GM21381 (cell line): Measurements from ENCODE around the gene GPSM1.

Source experiments
- ATAC-seq: cut with Tn5 transposase; IDR thresholded peaks from one replicate; pipeline ENCODE4 v1.9.1; 2021; ENCODE audit warnings: mild to moderate bottlenecking, moderate library complexity; ENCODE audit not compliant: unreplicated experiment

GPSM1 gene

DNA sequence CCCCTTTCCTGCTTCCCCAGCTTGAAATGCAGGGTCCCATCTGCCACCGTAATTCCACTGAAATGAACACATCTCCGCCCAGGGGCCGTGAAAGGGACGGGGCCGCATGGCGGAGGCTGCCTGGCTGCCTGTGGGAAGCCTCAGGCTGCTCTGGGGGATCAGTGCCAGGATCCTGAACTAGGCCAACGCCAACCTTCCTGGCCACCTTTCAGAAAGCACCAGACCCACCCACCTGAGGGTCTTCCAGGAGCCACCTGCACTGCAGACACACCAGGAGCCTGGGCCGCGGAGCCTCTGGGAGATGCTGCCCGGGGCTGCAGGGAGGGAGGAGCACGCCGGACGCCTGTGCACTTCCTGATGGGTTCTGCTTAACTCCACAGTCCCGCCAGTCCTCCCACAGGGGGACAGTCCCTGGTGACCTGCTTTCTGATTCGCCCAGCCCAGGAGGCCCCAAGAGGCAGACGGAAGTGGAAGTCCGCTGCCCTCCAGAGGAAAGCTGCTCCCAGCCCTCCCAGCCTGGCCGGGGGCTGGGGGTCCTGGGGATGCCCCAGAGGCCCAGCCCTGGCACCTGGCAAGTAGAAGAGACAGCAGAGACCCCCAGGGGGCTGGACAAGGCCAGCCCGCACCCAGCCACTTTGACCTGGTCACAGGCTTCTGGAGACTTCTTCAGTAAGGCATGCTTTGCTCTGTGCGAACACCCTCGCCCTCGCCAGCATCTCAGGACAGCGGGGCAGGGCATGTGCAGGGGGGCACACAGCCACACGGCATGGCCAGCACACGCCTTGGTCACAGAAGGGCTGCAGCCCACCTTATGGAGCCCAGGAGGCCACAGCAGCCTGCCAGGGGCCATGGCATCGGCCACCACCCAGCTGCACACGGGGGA, 46.2 kb downstream of the GPSM1 start, which contains the start of gene CARD9:
Gene CARD9 (minus strand): TSS at position 370 of the 883 bp plus-strand sequence. CDS start 1,591 bp downstream, outside the sequence.
- no peak for ATAC-seq

DNA sequence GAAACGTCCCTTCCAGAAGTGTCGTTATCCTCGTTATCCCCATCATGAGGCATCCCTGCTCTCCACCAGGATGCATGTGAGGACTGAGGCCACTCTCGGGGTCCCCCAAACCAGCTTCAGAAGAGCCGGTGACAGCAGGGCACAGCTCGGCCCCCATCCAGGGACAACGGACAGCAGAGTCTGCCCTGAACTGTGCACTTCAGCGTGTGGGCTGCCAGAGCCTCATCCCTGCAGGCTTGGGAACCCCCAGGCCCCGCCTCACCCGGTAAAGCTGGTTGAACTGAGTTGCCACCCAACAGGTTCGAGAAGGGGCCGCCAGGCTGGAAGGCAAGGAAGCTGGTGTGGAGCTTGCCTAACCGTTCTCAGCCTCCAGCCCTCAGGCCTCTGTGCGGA, 46.8 kb downstream of the GPSM1 start:
- ATAC-seq = no peak

DNA sequence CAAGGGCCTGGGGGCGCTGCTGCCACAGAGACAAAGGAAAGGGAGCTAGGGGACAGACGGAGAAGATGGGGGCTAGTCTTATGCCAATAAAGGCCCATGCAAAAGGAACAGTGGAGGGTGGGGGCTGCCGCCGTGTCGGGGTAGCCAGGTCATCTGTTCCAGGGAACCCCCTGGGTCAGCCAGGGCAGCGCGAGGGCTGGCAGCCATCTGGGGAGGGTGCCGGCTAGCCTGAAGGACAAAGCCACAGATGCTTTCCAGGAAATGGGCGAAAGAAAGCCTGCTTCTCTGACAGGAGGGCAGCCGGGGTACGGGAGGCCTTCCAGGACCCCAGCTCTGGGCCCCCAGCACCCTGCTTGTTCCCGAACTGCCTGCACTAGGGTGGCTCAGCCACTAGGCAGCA, 47.8 kb downstream of the GPSM1 start:
- ATAC-seq = no peak

DNA sequence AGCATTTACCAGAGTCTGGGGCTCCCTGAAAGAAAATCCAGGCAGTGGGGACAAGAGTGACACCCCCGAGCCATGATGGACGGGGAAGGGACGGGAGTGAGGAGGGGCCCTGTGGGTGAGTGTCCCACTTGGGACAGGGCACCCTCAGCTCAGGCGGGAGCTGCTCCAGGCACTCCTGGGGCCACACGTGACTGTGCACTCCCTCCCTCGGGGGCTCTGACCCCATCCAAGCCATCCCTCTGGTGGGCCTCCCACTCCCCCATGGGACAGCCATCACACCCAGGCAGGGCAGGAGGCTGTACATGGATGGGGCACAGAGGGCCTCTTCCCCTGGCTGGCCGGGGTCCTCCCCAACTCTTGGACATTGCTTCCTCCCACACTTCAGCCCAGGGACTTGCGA, 49.1 kb downstream of the GPSM1 start:
- ATAC-seq = no peak

DNA sequence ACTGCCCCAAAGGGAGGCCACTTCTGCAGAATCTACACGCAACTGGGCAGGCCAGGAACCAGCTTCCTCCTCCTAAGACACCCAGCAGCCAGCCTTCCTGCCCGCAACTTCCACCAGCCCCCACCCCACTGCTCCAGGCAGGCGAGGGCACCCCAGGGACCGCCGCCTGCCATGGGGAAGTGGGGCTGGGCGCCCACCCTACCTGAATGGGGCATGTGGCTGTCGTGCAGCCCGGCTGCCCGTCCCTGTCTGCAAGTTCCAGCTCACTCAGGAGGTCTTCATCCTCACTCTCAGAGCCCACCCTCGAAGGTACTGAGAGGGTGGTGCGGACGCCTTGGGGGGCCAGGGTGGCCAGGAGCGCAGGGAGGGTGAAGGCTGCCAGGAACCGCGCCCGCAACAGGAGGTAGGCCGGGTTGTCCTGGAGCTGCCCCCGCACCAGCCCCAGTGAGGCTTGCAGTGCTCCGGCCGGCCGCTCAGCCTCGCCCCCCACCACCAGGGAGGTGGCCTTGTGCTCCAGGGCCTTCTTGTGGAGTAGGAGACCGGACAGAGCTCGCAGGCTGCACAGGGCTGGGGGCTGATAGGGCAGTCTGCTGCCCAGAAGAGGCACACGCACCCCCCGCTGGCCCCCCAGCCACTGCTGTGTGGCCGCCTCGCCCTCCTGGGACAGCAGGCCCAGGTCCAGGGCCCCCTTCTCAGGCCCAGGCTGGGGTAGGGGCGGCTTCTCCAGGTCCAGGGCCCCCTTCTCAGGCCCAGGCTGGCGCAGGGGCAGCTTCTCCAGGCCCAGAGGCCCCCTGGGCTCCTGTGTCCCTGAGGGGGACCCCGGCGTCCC, 50.2 kb downstream of the GPSM1 start:
- no peak for ATAC-seq

DNA sequence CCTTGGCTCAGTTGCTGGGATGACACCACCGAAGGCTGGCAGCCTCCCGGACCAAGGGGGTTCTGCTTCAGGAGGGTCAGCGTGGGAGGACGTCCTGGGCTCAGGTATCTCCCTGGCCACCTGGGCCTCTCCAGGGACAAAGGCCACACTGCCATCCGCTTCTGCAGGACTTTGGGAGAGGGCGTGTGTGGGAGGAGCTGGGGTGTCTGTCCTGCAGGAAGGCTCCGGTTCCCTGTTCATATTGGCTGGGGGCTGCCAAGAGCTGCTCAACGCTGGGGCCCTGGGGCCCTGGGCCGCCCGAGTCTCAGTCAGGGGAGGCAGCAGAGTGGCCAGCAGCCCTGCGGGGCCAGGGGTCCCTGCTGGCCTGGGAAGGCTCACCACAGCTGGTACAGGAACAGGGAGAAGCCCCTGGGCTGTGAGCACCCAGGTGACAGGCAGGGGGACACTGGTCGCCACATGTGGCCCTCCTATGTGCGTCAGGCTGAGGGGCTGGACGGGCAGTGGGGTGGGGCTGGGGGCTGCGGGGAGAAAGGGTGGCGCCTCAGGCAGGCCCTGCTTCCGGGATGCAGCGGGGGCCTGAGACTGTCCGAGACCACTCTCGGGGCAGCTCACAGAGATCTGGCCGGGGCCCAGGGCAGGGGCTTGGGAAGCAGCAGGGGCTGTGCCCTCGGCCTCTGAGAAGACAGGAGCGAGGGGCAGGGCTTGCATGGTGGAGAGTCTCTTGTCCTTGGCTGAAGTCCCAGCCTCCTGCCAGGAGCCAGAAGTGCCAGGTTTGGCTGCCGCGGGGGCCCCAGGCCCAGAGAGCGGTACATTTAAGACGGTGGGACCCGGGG, 51.0 kb downstream of the GPSM1 start:
- ATAC-seq = no peak

DNA sequence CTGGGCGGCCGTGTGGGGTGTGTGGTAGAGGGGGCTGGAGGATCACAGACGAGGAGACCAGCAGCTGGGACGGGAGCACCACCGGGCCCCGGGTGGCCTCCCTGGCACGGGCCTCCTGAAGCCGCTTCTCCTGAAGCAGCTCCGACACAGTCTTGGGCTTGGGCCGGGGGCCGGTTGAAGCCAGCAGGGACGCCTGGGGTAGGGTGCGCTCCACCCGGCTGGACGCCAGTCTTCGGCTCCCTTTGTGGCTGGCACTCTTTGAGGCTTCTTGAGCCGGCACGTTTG, 51.6 kb downstream of the GPSM1 start:
- no peak for ATAC-seq

DNA sequence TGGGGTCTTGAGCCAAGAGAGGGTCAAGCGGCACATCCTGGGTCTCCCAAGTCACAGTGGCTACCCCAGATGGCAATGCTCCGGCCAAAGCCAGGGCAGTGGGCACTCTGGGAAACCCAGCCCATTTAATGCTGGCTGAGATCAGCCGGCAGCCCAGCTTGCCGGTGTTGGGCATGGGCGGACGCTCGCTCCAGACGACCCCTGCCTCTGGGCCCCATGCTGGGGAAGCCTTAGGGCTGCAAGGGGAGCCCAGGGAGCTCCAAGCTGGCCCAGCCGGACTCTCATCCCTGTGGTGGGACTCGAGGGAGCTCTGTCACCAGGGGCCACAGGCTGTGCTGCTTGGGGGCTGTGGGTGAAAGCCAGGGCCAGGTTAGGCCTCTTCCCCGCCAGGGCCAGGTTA, 52.1 kb downstream of the GPSM1 start:
- ATAC-seq = no peak

DNA sequence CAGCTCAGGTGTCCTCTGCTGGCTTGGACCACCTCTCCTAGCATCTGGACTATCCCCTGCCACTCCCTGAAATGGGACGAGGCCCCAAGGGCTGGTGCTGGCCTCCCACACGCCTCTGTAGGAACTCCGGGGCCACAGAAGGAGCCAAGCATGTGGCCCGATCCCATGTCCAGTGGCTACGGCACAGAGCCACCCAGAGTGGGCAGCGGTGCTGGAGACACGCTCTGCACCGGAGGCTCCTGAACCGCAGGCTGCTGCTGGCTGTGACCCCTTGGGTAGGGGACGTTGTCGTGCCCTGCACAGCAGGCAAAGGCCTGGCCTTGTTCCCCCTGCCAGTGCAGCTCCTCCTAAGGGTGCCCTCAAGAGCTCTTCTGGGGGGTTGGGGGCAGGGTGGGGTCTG, 52.6 kb downstream of the GPSM1 start:
- ATAC-seq = no peak

DNA sequence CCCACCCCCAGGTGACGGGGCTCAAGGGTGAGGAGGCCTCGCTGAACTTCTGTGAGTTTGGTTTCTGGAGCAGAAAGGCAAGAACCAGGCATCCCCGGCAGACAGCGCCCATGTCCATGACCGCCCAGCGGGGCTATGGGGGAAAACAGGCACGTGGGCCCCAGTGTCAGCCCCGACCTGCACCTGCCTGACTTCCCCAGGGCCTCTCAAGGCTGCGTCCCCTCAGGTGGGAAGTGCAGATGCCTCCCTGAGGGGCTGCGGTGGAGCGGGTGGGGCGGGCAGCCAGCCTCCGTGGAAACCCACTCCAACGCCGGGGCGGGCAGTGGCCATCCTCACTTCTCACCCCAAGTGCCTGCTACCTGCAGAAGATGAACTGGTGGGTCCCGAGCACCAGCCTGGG, 53.0 kb downstream of the GPSM1 start:
- no peak for ATAC-seq

DNA sequence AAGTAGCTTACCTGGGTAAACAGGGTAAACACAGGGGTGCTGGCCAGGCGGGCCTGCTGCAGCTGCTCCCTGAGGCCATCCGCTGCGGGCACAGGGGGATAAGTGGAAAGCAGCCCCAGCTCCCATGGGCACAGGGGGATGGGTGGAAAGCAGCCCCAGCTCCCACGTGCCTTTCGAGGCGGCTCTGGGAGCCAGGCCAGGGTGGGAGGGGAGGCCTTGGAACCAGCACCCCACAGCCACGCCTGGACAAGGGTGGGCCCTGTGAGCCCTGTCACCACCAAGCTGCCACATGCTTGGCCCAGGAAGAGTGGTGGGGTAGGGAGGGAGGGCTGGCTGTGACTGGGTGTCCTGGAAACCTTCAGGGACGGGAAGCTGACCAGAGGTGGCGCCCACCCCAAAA, 54.0 kb downstream of the GPSM1 start:
- ATAC-seq = no peak

DNA sequence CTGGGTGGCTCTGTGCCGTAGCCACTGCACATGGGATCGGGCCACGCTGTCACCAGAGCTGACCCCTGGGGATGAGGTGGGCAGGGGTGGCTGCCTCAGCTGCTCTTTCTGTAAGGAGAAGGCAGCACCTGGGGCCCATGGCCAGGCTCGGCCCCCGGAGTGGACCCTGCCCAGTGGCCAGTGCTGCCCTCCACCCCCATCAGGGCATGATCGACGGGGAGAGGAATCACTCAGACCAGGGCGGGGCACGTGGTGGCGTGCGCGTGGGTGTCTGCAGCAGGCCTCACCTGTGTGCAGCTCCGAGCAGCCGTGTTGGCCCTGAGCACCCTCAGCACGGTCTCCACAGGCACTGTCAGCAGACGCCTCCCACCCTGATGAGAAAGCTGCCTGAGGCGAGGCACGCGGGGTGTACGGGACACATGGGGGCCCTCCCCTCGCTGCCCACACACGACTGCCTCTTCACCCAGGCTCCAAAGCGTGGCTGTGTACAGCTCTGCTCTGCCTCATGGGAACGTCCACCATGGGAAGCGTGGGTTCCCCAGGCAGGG, 54.7 kb downstream of the GPSM1 start:
- ATAC-seq = no peak

DNA sequence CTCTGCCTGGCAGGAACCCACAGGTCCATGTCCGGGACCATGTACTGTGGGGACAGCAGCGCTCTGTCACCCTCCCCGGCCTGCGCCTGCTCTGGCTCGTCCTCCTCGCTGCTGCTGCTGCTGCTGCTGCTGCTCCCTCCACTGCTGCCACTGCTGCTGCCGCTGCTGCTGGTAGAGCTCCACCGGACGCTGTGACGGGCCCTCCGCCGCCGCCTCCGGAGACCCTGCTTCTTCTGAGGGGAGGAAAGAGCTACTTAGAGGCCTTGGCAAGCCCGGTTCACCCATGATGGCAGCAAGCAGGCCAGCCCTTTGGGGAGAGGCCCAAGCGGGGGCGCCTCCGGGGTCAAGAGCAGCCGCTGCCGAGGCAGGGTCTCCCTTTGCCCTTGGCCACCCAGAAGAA, 56.1 kb downstream of the GPSM1 start:
- ATAC-seq = no peak

DNA sequence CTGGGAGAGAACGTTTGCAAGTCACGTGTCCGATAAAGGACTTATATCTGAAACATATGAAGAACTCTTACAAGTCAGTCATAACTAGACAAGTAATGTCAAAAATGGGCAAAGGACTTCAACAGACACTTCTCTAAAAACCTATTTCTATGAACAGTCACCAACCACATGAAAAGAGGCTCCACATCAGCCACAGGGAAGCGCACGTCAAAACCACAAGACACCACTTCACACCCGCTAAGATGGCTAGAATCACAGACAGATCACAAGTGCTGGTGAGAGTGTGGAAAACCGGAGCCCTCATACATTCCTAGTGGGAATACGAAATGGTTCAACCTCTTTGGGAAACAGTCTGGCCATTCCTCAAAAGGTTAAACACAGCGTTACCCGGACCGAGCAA, 57.7 kb downstream of the GPSM1 start:
- no peak for ATAC-seq

DNA sequence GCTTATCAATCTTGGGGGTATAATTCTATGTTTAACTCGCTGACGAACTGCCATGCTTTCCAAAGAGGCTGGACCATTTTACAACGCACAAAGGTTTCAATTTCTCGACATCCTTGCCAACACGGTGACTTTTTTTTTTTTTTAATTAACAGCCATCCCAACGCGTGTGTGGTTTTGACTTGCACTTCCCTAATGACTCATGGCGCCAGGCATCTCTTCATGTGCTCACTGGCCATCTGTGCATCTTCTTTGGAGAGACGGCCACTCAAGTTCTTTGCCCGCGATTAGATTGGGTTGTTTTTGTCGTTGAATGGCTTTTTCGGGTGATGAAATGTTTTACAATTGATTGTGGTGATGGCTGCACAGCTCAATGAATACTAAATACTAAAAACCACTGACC, 58.7 kb downstream of the GPSM1 start:
- ATAC-seq = no peak

DNA sequence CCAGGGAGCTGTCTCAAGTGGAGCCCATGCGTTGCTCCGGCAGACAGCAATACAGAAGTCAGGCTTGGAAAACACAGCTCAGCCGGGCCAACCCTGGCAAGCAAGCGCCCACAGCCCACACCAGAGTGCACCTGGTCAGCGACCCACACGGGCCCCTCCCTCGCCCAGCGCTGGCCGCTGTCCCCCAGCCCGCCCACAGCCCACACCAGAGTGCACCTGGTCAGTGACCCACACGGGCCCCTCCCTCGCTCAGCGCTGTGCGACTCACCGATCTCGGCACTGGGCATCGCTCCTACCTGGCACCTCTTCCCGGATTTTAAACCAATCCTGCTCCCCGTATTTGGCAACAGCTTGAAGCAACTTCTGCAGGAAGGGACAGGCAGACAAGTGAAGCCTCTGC, 59.9 kb downstream of the GPSM1 start:
- ATAC-seq = no peak

DNA sequence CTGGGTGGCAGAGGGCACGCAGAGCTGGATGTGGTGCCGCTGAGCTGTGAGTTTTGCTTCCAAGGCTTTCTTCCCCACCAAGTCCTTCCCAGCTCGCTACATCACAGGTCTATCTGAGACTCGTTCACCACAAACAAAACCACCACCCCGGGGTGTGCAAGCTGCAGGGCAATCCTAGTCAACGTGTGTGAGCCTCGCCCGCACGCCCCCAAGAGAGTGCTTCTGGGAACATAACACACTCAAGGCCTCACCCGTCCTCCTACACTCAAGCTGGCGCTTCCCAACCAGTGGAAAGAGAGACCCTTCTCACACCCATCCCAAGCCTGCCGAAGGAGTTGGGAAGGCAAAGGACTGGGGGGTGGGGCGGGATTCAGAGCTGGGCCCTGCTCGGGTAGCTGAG, 62.1 kb downstream of the GPSM1 start:
- no peak for ATAC-seq

DNA sequence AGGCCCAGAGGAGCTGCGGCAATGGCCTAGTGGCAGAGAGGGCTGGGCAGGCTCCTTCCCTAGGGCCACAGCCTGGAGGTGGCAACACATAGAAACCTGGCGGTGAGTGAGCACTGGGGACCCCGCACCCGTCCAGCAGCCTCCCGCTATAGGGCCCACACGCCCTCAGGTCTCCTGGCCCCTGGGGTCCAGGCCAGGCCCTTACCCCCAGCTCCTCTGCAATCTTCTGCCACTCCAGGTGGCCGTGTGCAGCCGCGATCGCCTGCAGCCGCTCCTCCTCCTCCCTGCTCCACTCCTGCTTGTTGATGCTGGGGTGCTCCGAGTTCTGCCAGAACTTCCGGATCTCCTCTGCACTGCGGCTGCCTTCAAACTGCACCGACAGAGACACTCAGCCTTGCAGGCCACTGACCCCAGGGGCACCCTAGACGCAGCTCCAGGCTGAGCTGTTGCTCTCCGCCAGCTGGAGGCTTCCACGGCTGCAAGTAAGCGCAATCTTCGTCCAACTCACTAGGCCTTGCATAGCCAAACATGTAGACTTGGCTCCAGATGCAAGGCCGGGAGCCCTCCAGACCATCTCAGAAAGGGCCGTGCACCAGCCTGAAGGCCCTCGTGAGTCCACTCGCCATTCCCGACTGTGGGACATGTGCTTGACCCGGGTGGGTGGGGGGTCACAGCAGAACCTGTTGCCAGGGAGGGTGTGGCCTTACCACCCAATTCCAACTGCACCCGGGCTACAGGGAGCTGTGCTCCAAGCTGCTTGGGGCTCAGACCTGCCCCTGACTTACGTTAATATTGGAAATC, 64.6 kb downstream of the GPSM1 start:
- no peak for ATAC-seq

DNA sequence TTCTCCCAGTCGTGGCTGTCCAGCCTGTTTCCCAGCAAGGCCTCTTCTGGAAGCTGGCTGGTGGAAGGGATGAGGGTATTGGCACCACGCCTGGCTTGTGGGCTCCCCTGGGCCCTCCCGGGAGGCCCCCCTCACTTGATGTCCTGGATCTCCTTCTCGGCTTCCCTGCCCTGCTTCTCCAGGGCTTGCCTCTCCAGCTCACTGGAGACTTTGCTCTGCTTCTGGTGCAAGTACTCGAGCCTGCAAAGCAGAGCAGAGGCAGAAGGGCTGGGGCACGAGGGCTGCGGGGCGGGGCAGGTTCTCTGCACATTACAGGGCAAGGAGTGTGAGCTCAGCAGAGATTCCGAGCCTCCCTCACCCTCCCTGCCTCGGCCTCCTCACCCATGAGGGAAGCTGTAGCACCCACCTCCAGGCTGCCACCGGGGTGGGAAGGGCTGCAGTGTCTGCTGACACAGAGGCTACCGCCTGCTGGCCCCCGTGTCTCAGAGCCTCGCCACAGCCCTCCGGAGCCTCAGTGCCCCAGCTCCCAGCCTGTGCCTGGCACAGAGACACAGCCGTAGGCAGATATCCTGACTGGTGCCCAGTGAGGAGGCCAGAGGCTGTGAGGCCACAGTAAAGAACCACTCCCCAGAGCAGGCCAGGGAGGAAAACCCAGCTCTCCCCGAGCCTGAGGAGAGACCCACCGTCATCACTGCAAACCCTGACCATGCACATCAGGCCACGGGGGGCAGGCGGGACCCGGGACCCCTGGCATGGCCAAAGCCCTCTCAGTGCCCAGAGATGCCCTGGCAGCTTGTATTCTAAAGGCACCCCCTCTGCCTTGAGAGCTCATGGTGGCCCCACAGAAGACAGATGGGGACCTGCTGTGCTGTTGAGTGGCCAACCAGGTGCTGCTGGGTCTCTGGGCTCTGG, 65.5 kb downstream of the GPSM1 start:
- no peak for ATAC-seq
